H1 (cell line): ENCODE results near the gene OOEP. TPM values are rescaled to one million over a fixed set of nuclear protein-coding genes. Genes with fewer than 3 reads are reported as not detected.

Source experiments
- POLR2A ChIP-seq, 2 experiments: IDR thresholded peaks; 1 replicate in 1 of 2; 2 replicates in 1 of 2; pipeline ENCODE4 v1.6.1; 2011; ENCODE audit warnings: low read depth in 2 of 2, low read length in 2 of 2, mild to moderate bottlenecking in 2 of 2; ENCODE audit errors: control extremely low read depth in 1 of 2
- RBBP5 ChIP-seq: IDR thresholded peaks from 2 replicates; pipeline ENCODE4 v1.7.1; 2012; ENCODE audit warnings: low read depth, mild to moderate bottlenecking, inconsistent platforms, low read length, moderate library complexity, borderline replicate concordance
- YY1 ChIP-seq: IDR thresholded peaks from 2 replicates; pipeline ENCODE4 v1.6.1; 2011; ENCODE audit warnings: low read depth, mild to moderate bottlenecking, low read length
- polyA plus RNA-seq, 7 experiments: library from polyadenylated mRNA; depleted of rRNA in 3 of 7; stranded (reverse) in 5 of 7; unstranded in 2 of 7; fragments of >200 nt in 5 of 7; fragments of 200-250 nt in 2 of 7; gene quantifications; 1 replicate in 5 of 7; 2 replicates in 1 of 7; 4 replicates in 1 of 7; pipeline versions ENCODE4 v1.2.1 to v1.2.3, GENCODE V29; 2011 to 2013; ENCODE audit warnings: missing spikeins in 2 of 7, mixed read lengths in 2 of 7
- total RNA-seq: library from RNA; stranded (reverse); fragmentation: NEBNext Ultra II Directional; extraction: Animal tissue kit (Norgen Biotek cat#: 25700); gene quantifications from 2 replicates; pipeline ENCODE4 v1.2.1, GENCODE V29; 2021
- TF ChIP-seq, protein P1 (sequence below): IDR thresholded peaks from 2 replicates; pipeline ENCODE4 v1.6.1; 2011; ENCODE audit warnings: low read depth, mild to moderate bottlenecking, low read length; ENCODE audit not compliant: insufficient read depth

Gene OOEP
- total and polyA plus RNA-seq, 2 of the 8 experiments (the other 6 are each of a cell fraction or from before 2014, with no cell fraction given), result 0.20 to 0.41 TPM

DNA sequence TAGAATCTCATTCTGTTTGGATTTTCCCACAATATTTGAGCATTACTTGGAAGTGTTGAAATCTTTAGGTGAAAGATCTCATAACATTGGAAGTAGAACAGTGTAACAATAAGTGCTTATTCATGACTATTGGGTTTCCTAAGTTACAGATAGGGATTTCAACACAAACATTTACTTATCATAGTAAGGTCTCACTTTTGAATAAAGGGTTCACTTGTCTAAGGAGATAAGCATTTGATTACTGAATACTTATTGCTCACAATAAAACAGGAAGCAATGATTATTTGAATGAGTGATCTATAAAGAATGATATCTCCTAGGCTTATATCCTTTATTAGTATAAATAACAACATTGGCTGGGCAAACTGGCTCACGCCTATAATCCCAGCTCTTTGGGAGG lies 39.7 kb upstream of the OOEP start (continued):
- no peak for TF ChIP-seq RBBP5
- TF ChIP-seq, protein P1, sequence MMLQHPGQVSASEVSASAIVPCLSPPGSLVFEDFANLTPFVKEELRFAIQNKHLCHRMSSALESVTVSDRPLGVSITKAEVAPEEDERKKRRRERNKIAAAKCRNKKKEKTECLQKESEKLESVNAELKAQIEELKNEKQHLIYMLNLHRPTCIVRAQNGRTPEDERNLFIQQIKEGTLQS, result no peak
- no peak for TF ChIP-seq POLR2A (IDR thresholded peaks at IDR 0.05; ENCODE audit: control extremely low read depth in 1 of 2, low read depth in 2 of 2, low read length in 2 of 2)
- TF ChIP-seq YY1, result no peak
